Measurements from ENCODE around the gene FHIT.

The FHIT gene

GRCh38 chr3:60013241-60013640 is 1238.0 kb downstream of the FHIT start:
- DNase-seq: no peak

DNA sequence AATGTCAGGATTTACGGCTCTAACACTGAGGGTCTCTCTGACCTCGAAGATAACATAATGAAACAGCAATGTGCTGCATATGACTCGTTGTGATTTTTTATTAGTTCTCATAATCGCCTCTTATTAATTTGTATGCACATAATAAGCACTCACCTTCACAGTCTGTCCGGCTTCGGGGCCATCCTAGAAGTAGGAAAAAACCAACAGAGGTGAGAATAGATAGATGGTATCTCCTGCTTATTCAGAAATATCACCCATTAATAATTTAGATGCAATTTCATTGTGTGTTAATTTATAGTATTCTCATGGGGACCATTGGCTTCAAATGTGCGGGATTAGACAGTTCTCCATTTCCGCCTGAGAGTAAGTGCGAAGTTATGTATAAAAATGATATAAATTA is 1240.0 kb downstream of the FHIT start:
- DNase-seq: no peak

GRCh38 chr3:60010781-60011180 is 1240.5 kb downstream of the FHIT start:
- no peak for DNase-seq

DNA sequence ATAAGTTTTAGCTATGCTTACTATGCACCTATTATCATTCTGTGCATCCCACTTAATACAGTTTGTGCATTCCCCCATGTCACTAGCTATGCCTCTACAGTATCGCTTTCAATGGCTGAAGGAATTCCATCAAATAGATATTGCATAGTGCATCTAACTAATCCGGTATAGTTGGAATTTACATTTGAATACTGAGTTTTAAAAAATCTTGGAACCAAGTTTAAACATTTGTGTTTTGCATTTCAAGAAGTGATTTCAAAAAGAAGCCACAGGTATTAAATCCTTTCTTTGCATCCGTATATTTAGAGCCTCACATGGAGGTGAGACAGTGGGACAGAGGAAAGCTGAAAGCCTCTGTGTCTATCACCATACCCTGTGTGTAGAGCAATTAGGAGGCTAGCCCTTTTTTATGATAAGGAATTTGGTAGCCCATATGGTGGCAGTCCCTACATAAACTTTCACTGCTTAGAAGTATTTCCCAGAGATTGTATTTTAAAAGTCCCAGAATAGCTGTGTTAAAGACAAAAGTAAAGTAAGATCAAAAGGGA is 1241.2 kb downstream of the FHIT start:
- DNase-seq: no peak

DNA sequence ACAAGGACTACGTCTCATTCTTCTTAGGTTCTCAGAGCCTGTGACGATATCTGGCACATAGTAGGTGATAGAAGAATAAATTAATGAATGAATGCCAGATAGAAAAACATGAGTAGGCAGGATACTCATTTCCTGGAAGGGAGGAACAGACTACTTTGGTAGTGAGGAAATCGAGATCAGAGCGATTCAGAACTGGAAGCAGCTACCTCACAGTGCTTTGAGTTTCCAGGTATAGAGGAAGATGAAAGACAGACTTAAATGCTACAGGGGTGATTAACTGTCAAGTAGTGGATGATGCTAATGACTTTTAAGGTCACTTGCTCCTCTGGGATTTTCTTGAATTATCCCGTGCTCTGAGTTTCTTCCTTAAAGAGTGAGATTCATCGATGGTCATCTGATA is 1249.9 kb downstream of the FHIT start:
- DNase-seq: no peak

- DNase-seq: no peak
These were observed 1250.7 kb downstream of the FHIT start for GRCh38 chr3:60000311-60001105.

DNA sequence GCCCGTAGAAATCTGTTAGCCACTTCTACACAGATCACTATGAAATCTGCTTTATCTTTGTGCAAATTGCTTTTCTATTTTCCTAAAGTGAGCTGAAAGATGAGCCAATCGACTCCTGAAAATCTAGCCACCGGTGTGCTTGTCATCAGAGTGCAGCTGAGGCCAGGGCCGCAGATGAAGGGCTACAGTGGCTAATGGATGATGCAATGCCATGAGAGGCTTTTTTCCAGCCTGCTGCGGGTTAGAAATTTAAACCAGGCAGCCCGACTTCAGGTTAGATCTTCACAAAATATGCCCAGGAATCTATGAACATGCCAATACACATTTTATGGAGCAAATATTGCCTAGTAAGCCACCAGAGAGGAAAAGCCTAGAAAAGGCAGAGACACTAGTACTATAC is 1253.2 kb downstream of the FHIT start:
- DNase-seq: no peak

DNA sequence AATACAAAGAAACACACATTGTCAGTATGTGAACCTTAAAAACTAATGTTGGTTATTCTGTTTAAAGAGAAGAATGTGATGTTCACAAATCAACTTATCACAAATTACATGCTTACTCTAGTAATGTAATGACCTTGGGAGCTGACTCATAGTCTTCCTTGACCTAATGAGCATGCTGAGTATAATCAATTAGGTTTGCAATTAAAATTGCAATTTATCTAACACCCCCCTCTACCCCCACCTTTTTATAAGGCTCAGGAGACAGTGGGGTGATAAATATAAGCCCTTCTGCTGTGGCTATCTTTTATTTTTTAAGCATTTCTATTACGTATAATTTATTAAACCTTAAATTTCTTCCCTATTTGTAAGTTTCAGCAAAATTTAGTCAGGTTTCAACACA is 1253.7 kb downstream of the FHIT start:
- DNase-seq: no peak

DNA sequence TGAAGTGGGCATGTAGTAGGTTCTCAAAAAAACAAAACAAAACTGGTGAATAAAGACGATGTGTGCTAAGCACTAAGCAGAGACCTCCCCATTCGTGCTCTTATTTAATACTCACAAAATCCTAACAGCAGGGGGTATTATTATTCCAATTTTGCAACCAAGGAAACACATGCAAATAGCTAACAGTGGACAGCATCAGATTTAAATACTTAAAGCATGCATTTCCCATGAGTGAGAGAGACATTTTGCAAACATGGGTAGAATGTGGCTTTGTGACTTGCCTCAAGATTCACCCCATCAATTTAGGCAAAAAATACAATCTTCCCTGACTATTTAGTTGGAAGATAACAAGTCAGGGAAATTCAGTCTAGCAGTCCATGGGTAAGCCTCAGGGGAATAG is 1255.2 kb downstream of the FHIT start:
- no peak for DNase-seq

DNA sequence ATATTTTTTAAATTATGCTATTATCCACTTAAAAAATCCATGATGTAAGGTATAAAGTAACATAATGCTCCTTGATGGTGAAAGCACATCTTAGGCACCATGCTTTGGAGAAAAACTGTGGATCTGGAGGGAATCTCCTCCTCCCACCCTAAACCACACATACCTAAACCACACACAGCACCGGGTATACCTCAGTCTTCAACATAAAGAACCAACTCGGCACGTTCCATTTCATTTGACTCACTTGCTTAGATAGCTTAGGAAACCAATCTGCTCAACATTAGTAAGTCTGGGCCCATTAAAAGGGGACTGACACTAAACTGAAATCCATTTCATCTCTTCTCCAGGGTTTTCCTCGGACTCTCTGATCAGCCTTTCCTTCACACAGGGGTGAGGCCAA is 1255.7 kb downstream of the FHIT start:
- no peak for DNase-seq

- DNase-seq: no peak
These were observed 1256.4 kb downstream of the FHIT start for GRCh38 chr3:59994732-59995304.

DNA sequence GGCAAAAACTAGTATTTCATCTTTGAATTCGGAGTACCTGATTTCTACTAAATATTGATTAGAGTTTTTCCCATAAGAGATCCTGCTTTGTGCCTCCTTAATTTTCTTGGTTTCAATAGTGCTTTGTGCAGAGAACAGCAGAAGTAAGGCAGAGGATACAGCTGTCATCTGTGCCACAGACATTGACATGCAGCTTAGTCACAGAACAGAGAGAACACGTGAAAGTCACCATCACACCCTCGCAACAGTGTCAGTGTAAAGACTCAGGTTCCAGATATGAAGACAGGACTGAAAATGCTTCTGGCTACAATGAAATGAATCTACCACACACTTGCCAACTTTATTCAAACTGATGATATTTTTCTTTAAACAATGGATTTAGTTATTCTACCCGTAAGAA is 1258.7 kb downstream of the FHIT start:
- no peak for DNase-seq

- DNase-seq: no peak
These were observed 1260.3 kb downstream of the FHIT start for GRCh38 chr3:59990915-59991314.

- DNase-seq: no peak
These were observed 1268.7 kb downstream of the FHIT start for GRCh38 chr3:59982510-59982909.

- no peak for DNase-seq
These were observed 1269.9 kb downstream of the FHIT start for GRCh38 chr3:59981377-59981776.

DNA sequence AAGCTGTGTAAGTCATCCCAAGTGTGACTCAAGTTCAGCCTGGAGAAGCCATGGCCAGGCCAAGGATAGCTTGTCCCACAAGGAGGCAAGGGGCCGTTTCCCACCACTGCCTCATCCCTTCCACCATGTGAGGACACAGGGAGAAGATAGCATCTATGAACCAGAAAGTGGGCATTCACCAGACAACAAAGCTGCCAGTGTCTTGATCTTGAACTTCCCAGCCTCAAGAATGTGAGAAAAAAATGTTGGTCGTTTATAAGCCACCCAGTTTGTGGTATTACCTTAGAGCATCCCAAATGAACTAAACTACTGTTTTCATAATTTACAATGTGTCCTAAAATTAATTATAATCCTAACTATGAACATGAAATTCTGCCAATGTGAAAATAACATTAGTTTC is 1270.7 kb downstream of the FHIT start:
- no peak for DNase-seq

DNA sequence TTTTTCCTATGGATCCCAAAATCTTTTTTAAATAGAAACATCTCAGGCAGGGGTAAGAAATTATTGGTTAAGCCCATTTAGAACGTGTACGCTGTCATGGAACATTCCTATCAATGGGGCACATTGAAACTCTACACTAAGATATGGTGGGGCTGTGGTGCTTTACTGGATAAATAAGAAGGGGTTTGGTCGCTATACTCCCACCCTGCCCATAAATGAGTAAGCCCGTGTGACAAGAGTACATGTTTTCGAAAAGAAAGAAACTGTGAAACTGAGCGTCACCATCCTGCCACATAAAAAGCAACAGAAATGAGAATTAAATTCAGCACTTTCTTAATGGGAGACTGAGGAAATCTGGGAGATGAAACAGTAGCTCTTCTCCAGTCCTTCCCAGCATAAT is 1271.7 kb downstream of the FHIT start:
- DNase-seq: no peak

DNA sequence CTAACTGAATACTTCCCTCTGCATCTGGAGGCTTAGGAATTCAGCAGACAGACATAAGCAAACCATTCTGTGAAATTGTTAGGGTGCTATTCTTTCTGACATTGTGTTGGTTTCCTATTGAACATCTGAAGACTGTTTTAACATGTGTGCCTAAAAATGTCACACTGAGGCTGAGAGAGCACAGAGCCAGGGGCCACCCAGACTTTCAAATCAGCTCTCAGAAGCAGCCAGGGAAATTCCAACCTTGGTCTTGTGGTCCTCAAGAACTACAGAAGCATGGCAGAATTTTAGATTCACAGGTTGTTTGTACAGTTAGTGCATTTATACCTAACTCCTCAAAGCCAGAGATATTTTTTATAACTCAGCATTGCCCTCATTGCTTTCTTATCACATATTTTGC is 1272.3 kb downstream of the FHIT start:
- no peak for DNase-seq

GRCh38 chr3:59970796-59971195 is 1280.5 kb downstream of the FHIT start:
- DNase-seq: no peak

DNA sequence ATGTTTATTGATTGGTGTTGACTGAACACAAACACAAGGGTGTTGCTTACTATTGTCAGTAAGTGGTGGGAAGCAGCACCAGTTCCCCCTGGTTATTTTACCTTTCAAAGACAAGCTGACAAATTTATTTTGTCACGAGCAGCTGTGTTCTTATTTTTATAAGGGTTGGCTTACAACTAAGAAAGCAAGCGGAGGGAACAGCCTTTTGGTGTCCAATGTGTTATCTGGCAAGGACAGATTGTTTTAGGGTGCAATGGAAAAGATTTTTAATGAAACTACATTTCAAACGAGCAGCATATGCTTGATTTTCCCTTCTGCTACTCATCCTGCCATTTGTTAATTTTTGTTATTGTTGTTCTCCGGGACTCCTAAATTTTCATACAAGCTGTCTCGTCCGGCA is 1280.9 kb downstream of the FHIT start:
- no peak for DNase-seq

DNA sequence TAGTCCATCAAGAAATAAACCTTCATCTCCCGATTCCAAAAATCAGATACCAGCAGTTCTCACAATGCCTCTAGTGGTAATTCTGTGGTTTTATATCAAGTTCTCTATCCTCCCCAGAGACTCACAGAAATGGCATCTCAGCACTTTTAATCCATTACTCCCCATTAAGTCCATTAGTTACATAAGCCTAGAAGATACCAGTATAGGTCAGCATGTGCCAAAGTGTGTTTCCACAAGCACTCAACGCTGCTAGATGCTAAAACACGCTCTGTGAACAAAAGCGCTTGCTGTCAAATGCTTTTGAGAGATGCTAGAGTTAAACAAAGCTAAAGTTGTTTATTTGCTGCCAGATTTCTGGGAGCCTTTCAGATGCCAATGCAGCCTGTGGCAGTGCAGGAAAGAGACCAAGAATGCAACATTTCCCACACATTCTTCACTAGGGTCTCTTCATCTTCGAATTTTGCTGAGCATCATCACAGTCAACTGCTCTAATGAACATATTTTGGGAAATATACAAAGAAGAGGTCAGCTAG is 1282.7 kb downstream of the FHIT start:
- DNase-seq: no peak

DNA sequence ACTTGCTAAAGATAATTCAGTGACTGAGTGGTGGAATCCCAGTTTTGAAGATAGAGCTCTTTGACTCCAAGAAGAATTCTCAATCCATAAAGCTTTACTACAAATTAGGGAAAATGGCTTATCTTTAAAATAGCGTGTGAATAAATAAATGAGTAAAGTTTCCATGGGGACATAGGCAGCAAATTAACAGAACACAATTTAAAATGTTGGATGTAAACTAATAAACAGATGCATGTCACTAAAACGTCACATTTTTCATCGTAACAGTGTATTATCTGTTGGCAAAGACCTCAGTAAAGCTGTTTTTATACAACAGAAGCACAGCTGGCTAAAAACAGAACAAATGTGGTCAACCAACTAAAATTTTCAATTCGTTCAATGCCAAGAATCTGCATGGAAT is 1287.6 kb downstream of the FHIT start:
- no peak for DNase-seq

DNA sequence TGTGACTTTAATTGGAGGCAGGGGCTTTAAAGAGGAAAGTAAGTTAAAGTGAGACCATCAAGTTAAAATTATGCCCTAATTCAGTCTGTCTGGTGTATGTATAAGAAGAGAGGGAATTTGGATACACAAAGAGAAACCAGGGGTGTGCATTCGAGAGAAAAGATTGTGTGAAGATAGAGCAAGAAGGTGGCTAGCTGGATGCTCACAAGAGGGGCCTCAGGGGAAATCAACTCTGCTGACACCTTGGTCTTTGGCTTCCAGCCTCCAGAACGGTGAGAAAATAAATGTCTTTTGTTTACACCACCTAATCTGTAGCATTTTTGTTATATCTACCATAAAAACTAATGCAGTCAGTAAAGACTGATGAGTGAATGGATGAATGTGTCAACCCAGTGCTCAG is 1294.1 kb downstream of the FHIT start:
- no peak for DNase-seq

DNA sequence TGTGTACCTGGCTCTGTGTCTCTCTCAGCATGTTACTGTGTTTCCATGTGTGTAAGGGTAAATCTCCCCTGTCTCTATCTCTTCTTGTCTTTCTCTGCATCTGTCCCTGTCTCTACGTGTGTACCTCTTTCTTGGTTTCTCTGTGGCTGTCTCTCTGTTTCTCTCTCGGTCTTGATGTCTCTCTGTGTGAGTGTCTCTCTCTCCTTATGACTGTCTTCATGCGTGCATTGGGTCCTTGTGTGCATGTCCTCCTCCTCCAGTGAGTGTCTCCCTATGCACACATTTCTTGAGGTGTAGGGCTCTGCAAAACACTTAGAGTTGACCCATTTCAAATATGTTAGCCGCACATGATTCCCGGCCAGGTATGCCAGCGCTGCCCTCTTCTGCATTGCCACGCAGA is 1298.1 kb downstream of the FHIT start:
- no peak for DNase-seq

GRCh38 chr3:59949311-59949710 is 1301.9 kb downstream of the FHIT start:
- no peak for DNase-seq
